NCI-H1694 (cell line): ENCODE measurements around the gene ARFGAP3.
"Not testable (repeated sequence)": the region's sequence is repeated elsewhere in the genome, so short reads cannot be mapped to it uniquely, and the experiment has no call there.

ENCODE experiments used
- DNase-seq: peaks from one replicate; lab custom pipeline; 2025; lab: John Stamatoyannopoulos, UW

ARFGAP3 gene

GRCh38 chr22:42794551-42795510 is 62.2 kb downstream of the ARFGAP3 start:
- no peak for DNase-seq

- no peak for DNase-seq
Observed at GRCh38 chr22:42793848-42794405, 63.1 kb downstream of the ARFGAP3 start.

- DNase-seq: no peak
Observed at GRCh38 chr22:42792909-42793847, 63.9 kb downstream of the ARFGAP3 start.

- no peak for DNase-seq
Observed at GRCh38 chr22:42792453-42792908, 64.6 kb downstream of the ARFGAP3 start.

GRCh38 chr22:42791721-42792452 is 65.2 kb downstream of the ARFGAP3 start:
- peak; percentile 15 for DNase-seq

- no peak for DNase-seq
Observed at GRCh38 chr22:42788466-42788865, 68.6 kb downstream of the ARFGAP3 start.

- no peak for DNase-seq
Observed at GRCh38 chr22:42788021-42788420, 69.1 kb downstream of the ARFGAP3 start.

- DNase-seq: no peak
Observed at GRCh38 chr22:42787357-42787736, 69.7 kb downstream of the ARFGAP3 start.

GRCh38 chr22:42786606-42787356 is 70.3 kb downstream of the ARFGAP3 start:
- no peak for DNase-seq

GRCh38 chr22:42785706-42786499 is 71.2 kb downstream of the ARFGAP3 start:
- no peak for DNase-seq

- not testable (repeated sequence) for DNase-seq
Observed at GRCh38 chr22:42782306-42782705, 74.8 kb downstream of the ARFGAP3 start.

- peak; percentile 94 for DNase-seq
Observed at GRCh38 chr22:42780070-42780540, 77.0 kb downstream of the ARFGAP3 start.

- DNase-seq: no peak
Observed at GRCh38 chr22:42777126-42777525, 79.9 kb downstream of the ARFGAP3 start.

GRCh38 chr22:42773167-42773566 is 83.9 kb downstream of the ARFGAP3 start:
- DNase-seq: no peak

- DNase-seq: no peak
Observed at GRCh38 chr22:42772647-42773046, 84.4 kb downstream of the ARFGAP3 start.

GRCh38 chr22:42770941-42771647 is 86.0 kb downstream of the ARFGAP3 start:
- DNase-seq: no peak

- DNase-seq: no peak
Observed at GRCh38 chr22:42770448-42770726, 86.7 kb downstream of the ARFGAP3 start.

GRCh38 chr22:42769574-42770447 is 87.3 kb downstream of the ARFGAP3 start:
- DNase-seq: no peak

- no peak for DNase-seq
Observed at GRCh38 chr22:42769238-42769573, 87.9 kb downstream of the ARFGAP3 start.
